OCI-LY7 (cell line): ENCODE measurements around the gene PZP.
"Not testable (repeated sequence)": the region's sequence is repeated elsewhere in the genome, so short reads cannot be mapped to it uniquely, and the experiment has no call there.

Experiments used
- CTCF ChIP-seq: fragments of 200-600 bp; sonication (generic); conservative IDR thresholded peaks from 2 replicates; pipeline ENCODE4 v1.5.1; 2014; ENCODE audit warnings: mild to moderate bottlenecking, antibody characterized with exemption, low read length, moderate library complexity, mixed read lengths
- EZH2phosphoT487 ChIP-seq: fragments of 200-600 bp; sonication (generic); IDR thresholded peaks from 2 replicates; pipeline ENCODE4 v1.6.1; 2018; ENCODE audit warnings: low read depth, borderline replicate concordance, mild to moderate bottlenecking, mixed run types, antibody characterized with exemption, low read length, moderate library complexity, mixed read lengths

- not testable (repeated sequence) for TF ChIP-seq CTCF, EZH2phosphoT487
Observed at GRCh38 chr12:9240004-9240635, 31.9 kb upstream of the PZP start.
